ENCODE results near the gene HMOX1. TPM values are rescaled to one million over a fixed set of nuclear protein-coding genes. Genes with fewer than 3 reads are reported as not detected.

Gene HMOX1
- total and polyA plus RNA-seq, 2 of the 13 experiments (the other 11 are each of a cell fraction or from before 2014, with no cell fraction given): 53.6 to 67.4 TPM

DNA sequence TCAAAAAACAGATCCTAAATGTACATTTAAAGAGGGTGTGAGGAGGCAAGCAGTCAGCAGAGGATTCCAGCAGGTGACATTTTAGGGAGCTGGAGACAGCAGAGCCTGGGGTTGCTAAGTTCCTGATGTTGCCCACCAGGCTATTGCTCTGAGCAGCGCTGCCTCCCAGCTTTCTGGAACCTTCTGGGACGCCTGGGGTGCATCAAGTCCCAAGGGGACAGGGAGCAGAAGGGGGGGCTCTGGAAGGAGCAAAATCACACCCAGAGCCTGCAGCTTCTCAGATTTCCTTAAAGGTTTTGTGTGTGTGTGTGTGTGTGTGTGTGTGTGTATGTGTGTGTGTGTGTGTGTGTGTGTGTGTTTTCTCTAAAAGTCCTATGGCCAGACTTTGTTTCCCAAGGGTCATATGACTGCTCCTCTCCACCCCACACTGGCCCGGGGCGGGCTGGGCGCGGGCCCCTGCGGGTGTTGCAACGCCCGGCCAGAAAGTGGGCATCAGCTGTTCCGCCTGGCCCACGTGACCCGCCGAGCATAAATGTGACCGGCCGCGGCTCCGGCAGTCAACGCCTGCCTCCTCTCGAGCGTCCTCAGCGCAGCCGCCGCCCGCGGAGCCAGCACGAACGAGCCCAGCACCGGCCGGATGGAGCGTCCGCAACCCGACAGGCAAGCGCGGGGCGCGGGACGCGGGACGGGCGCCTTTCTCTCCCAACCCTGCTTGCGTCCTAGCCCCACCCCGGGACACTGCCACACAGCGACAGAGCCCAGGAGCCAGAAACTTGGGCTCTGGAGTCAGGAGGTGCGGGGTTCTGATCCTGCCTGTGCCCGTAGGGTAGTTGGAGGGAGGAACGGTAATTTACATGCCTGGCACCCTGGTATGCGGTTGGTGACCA, at the start of gene HMOX1 (continued):
- 0 out of 2 replicates have a peak, but pooled peaks have one; percentile 13 for TF ChIP-seq HNF1A (IDR thresholded peaks at IDR 0.05; ENCODE audit: low read depth)
- peak; percentile 69; the same call in 1 of the 2 replicates for TF ChIP-seq HNF1A (CRISPR knock-in tag; IDR thresholded peaks at IDR 0.05; ENCODE audit: borderline replicate concordance)
- no peak for TF ChIP-seq SMAD9 (CRISPR knock-in tag; IDR thresholded peaks at IDR 0.05)
- TF ChIP-seq ZNF180 (CRISPR knock-in tag; IDR thresholded peaks at IDR 0.05; ENCODE audit: borderline replicate concordance, low read depth): no peak
- peak; percentile 37; the same call in 1 of the 2 replicates for TF ChIP-seq ZFY (CRISPR knock-in tag; IDR thresholded peaks at IDR 0.05)
- peak; percentile 66; the same call in 1 of the 2 replicates for TF ChIP-seq GLI4 (CRISPR knock-in tag; IDR thresholded peaks at IDR 0.05; ENCODE audit: borderline replicate concordance)
- no peak for TF ChIP-seq PLSCR1 (CRISPR knock-in tag; IDR thresholded peaks at IDR 0.05; ENCODE audit: borderline replicate concordance)
- peak; percentile 90 for TF ChIP-seq PATZ1 (CRISPR knock-in tag; IDR thresholded peaks at IDR 0.05)
- peak; percentile 66; the same call in 1 of the 2 replicates for TF ChIP-seq ZNF124 (CRISPR knock-in tag; IDR thresholded peaks at IDR 0.05)
- TF ChIP-seq BCL3 (CRISPR knock-in tag; IDR thresholded peaks at IDR 0.05): peak; percentile 40; the same call in 1 of the 2 replicates
- no peak for TF ChIP-seq ZNF383 (CRISPR knock-in tag; IDR thresholded peaks at IDR 0.05; ENCODE audit: borderline replicate concordance)
- TF ChIP-seq NCOA2 (CRISPR knock-in tag; IDR thresholded peaks at IDR 0.05): peak; percentile 40; the same call in 1 of the 2 replicates
- peak; percentile 41; the same call in 1 of the 2 replicates for TF ChIP-seq HNF1B (CRISPR knock-in tag; IDR thresholded peaks at IDR 0.05)
- TF ChIP-seq, protein P1, sequence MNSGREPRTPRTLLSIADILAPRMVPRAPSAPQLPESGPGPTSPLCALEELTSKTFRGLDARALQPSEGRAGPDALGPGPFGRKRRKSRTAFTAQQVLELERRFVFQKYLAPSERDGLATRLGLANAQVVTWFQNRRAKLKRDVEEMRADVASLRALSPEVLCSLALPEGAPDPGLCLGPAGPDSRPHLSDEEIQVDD (CRISPR knock-in tag; IDR thresholded peaks at IDR 0.05; ENCODE audit: borderline replicate concordance): no peak
- TF ChIP-seq NR0B2 (CRISPR knock-in tag; IDR thresholded peaks at IDR 0.05): peak; percentile 46; the same call in 1 of the 2 replicates
- peak; percentile 66; the same call in 1 of the 2 replicates for TF ChIP-seq ZNF296 (CRISPR knock-in tag; conservative IDR thresholded peaks at IDR 0.05)
